ENCODE results near the gene CACNA1D.
"Not testable (repeated sequence)": the region's sequence is repeated elsewhere in the genome, so short reads cannot be mapped to it uniquely, and the experiment has no call there.

Gene CACNA1D

GRCh38 chr3:53530205-53530604 is 35.8 kb downstream of the CACNA1D start:
- no peak for DNase-seq

- DNase-seq: no peak
Observed at GRCh38 chr3:53531749-53532148, 37.3 kb downstream of the CACNA1D start.

GRCh38 chr3:53533472-53533871 is 39.1 kb downstream of the CACNA1D start:
- no peak for DNase-seq

- no peak for DNase-seq
Observed at GRCh38 chr3:53534216-53534615, 39.8 kb downstream of the CACNA1D start.

GRCh38 chr3:53534676-53535400 is 40.4 kb downstream of the CACNA1D start:
- no peak for DNase-seq

- no peak for DNase-seq
Observed at GRCh38 chr3:53536282-53536681, 41.9 kb downstream of the CACNA1D start.

- no peak for DNase-seq
Observed at GRCh38 chr3:53544357-53544756, 49.9 kb downstream of the CACNA1D start.

GRCh38 chr3:53545310-53545995 is 51.0 kb downstream of the CACNA1D start:
- DNase-seq: no peak

- no peak for DNase-seq
Observed at GRCh38 chr3:53545996-53546359, 51.6 kb downstream of the CACNA1D start.

- no peak for DNase-seq
Observed at GRCh38 chr3:53547327-53547726, 52.9 kb downstream of the CACNA1D start.

- no peak for DNase-seq
Observed at GRCh38 chr3:53550005-53550620, 55.7 kb downstream of the CACNA1D start.

- DNase-seq: no peak
Observed at GRCh38 chr3:53551324-53551723, 56.9 kb downstream of the CACNA1D start.

GRCh38 chr3:53552730-53553129 is 58.3 kb downstream of the CACNA1D start:
- no peak for DNase-seq

- DNase-seq: no peak
Observed at GRCh38 chr3:53553200-53553599, 58.8 kb downstream of the CACNA1D start.

- no peak for DNase-seq
Observed at GRCh38 chr3:53554559-53555067, 60.2 kb downstream of the CACNA1D start.

GRCh38 chr3:53555068-53555588 is 60.7 kb downstream of the CACNA1D start:
- no peak for DNase-seq

GRCh38 chr3:53566461-53567145 is 72.2 kb downstream of the CACNA1D start:
- no peak for DNase-seq

GRCh38 chr3:53570081-53570480 is 75.7 kb downstream of the CACNA1D start:
- DNase-seq: no peak

GRCh38 chr3:53570709-53571108 is 76.3 kb downstream of the CACNA1D start:
- no peak for DNase-seq

- no peak for DNase-seq
Observed at GRCh38 chr3:53571264-53571663, 76.9 kb downstream of the CACNA1D start.

GRCh38 chr3:53572184-53572583 is 77.8 kb downstream of the CACNA1D start:
- not testable (repeated sequence) for DNase-seq

- DNase-seq: no peak
Observed at GRCh38 chr3:53577506-53577905, 83.1 kb downstream of the CACNA1D start.

GRCh38 chr3:53579636-53580035 is 85.2 kb downstream of the CACNA1D start:
- DNase-seq: no peak

Measured in cortex of kidney (tissue), 1 donor.